ENCODE data around the gene NUDT16L1.

DNA sequence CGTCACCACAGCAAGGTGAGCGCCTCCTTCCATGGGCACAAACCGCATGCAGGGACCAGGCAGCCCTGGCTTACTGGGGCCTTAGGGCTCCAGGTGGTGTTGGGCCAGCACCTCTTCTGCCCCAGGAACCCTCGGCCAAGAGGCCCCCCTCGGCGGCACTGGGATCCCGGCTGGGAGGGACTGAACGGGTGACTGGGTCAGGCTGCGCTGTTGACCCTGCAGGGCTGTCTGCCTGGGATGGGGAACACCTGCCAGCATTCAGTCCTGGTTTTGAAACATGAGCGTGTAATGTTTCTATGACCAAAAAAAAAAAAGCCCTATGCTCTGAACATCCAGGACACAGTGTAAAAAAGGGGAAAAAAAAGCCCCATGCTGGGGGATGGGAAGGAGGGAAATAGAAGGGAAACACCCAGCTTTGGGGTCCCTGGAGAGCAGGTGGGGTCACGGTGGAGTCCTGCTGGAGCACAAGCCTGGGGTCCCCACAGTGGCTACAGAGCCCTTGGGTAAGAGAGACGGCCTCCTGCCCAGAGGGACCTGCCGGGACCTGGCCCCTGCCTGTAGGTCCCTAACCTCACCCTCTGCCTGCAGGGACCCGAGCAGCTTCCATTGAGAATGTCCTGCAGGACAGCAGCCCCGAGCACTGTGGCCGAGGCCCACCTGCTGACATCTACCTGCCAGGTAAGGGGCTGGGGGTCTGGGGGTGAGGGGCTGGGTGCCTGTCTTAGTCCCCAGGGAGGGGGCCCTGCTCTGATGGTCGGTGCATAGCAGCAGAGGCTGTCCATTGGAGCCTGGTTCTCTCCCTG is 9.9 kb upstream of the NUDT16L1 start:
- TF ChIP-seq, protein P1, sequence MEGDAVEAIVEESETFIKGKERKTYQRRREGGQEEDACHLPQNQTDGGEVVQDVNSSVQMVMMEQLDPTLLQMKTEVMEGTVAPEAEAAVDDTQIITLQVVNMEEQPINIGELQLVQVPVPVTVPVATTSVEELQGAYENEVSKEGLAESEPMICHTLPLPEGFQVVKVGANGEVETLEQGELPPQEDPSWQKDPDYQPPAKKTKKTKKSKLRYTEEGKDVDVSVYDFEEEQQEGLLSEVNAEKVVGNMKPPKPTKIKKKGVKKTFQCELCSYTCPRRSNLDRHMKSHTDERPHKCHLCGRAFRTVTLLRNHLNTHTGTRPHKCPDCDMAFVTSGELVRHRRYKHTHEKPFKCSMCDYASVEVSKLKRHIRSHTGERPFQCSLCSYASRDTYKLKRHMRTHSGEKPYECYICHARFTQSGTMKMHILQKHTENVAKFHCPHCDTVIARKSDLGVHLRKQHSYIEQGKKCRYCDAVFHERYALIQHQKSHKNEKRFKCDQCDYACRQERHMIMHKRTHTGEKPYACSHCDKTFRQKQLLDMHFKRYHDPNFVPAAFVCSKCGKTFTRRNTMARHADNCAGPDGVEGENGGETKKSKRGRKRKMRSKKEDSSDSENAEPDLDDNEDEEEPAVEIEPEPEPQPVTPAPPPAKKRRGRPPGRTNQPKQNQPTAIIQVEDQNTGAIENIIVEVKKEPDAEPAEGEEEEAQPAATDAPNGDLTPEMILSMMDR (IDR thresholded peaks at IDR 0.05) = no peak
- no peak for TF ChIP-seq POLR2AphosphoS5 (IDR thresholded peaks at IDR 0.05)
- TF ChIP-seq POLR2A (IDR thresholded peaks at IDR 0.05) = no peak
